Fibroblast of lung (primary cell): ENCODE measurements around the gene TGFBR3.

Experiments used
- EZH2 ChIP-seq: IDR thresholded peaks from 2 replicates; pipeline ENCODE4 v1.5.1; 2012; ENCODE audit warnings: low read length, control low read depth, mild to moderate bottlenecking; ENCODE audit errors: missing control alignments
- TF ChIP-seq, protein P1 (sequence below), 2 donors: IDR thresholded peaks in 1 of 2; conservative IDR thresholded peaks in 1 of 2; 1 replicate in 1 of 2; 2 replicates in 1 of 2; pipeline ENCODE4 v1.5.1; 2011 to 2012; ENCODE audit warnings: low read length in 2 of 2, control low read depth in 1 of 2, inconsistent platforms in 1 of 2, low read depth in 1 of 2, mild to moderate bottlenecking in 1 of 2

GRCh38 chr1:91799863-91800262 is 86.1 kb downstream of the TGFBR3 start:
- TF ChIP-seq, protein P1, sequence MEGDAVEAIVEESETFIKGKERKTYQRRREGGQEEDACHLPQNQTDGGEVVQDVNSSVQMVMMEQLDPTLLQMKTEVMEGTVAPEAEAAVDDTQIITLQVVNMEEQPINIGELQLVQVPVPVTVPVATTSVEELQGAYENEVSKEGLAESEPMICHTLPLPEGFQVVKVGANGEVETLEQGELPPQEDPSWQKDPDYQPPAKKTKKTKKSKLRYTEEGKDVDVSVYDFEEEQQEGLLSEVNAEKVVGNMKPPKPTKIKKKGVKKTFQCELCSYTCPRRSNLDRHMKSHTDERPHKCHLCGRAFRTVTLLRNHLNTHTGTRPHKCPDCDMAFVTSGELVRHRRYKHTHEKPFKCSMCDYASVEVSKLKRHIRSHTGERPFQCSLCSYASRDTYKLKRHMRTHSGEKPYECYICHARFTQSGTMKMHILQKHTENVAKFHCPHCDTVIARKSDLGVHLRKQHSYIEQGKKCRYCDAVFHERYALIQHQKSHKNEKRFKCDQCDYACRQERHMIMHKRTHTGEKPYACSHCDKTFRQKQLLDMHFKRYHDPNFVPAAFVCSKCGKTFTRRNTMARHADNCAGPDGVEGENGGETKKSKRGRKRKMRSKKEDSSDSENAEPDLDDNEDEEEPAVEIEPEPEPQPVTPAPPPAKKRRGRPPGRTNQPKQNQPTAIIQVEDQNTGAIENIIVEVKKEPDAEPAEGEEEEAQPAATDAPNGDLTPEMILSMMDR (conservative IDR thresholded peaks at IDR 0.05 in 1 of 2, IDR thresholded peaks at IDR 0.05 in 1 of 2; ENCODE audit: low read depth in 1 of 2, low read length in 2 of 2), result no peak
- TF ChIP-seq EZH2, result no peak
